Activated CD8-positive, alpha-beta T cell treated with anti-CD3 and anti-CD28 coated beads for 36 hours (primary cell): Measurements from ENCODE around the gene SNAPIN. TPM values are rescaled to one million over a fixed set of nuclear protein-coding genes. Genes with fewer than 3 reads are reported as not detected.

Experiments used
- ATAC-seq: fragments of 200-7000 bp; cut with Tn5 transposase; one replicate; pipeline ENCODE4 v1.10.0; 2021; ENCODE audit warnings: mild to moderate bottlenecking, moderate library complexity
- CTCF ChIA-PET: fragments of 350-600 bp; sonication (Branson Sonifier 250); formaldehyde crosslinking; loops from one replicate; lab custom pipeline; 2021; ENCODE audit warnings: antibody characterized with exemption; lab: Charles Lee
- POLR2A ChIA-PET: fragments of 350-600 bp; sonication (Branson Sonifier 250); formaldehyde crosslinking; loops from one replicate; lab custom pipeline; 2021; ENCODE audit warnings: antibody characterized with exemption; lab: Charles Lee
- DNase-seq: peaks from one replicate; pipeline ENCODE4 v3.0.0-alpha.2; 2020
- H3K27ac Mint-ChIP-seq: one replicate; pipeline ENCODE4 v1.8.0; 2021; ENCODE audit warnings: mild to moderate bottlenecking, mixed read lengths
- H3K27me3 Mint-ChIP-seq: one replicate; pipeline ENCODE4 v1.8.0; 2021; ENCODE audit warnings: mixed read lengths
- H3K36me3 Mint-ChIP-seq: one replicate; pipeline ENCODE4 v1.8.0; 2021; ENCODE audit warnings: low read depth, mixed read lengths
- H3K4me1 Mint-ChIP-seq: one replicate; pipeline ENCODE4 v1.8.0; 2021; ENCODE audit warnings: low read depth, mixed read lengths
- H3K4me3 Mint-ChIP-seq: one replicate; pipeline ENCODE4 v1.8.0; 2021; ENCODE audit warnings: mild to moderate bottlenecking, moderate library complexity, mixed read lengths
- H3K9me3 Mint-ChIP-seq: one replicate; pipeline ENCODE4 v1.8.0; 2021; ENCODE audit warnings: mixed read lengths
- intact Hi-C: fragments of 100-400 bp; cut with micrococcal nuclease; formaldehyde crosslinking; loops from one replicate; pipeline ENCODE4 v1.10.0; 2022
- total RNA-seq, 2 experiments: library from RNA; stranded (reverse); gene quantifications; one replicate each; pipeline ENCODE4 v1.2.3, GENCODE V29; 2021
- TF ChIP-seq, protein P1 (sequence below): fragments of 200-600 bp; IDR thresholded peaks from one replicate; pipeline ENCODE4 v1.8.0; 2022; ENCODE audit warnings: antibody characterized with exemption, mild to moderate bottlenecking

Gene SNAPIN
- total RNA-seq, 2 experiments from 2014 or later, result 25.7 to 27.3 TPM

DNA sequence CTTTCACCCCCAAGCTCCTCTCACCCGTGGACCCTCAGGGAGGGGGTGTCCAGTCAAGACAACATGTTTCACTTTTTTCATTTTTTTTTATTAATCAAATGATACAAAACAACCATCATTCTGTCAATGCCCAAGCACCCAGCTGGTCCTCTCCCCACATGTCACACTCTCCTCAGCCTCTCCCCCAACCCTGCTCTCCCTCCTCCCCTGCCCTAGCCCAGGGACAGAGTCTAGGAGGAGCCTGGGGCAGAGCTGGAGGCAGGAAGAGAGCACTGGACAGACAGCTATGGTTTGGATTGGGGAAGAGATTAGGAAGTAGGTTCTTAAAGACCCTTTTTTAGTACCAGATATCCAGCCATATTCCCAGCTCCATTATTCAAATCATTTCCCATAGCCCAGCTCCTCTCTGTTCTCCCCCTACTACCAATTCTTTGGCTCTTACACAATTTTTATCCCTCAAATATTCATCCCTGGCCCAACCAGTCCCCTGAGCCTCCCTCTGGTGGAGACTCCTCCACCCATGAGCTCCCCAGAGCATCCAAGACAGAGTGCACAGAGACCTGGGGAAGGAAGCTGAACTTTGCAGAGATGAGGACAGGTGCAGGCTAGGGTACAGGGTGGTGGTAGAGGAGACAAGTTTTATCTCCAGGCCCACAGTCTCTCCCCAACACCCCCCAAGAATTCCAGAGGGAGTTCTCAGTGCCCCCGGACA, 44.2 kb upstream of the SNAPIN start:
- ATAC-seq (no peak), DNase-seq (no peak)
- ChIA-PET CTCF (interaction anchor here (0.9 to 8.0 kb wide), 8 partner anchors 10 to 261 kb away, joined by 3 to 88 read pairs (median 4); partner anchors contain the start of genes NPR1, S100A1 and S100A13), POLR2A (interaction anchor here (1.2 kb wide), 1 partner anchor 82 kb away, joined by 3 read pairs; no protein-coding TSS in a partner anchor)
- Mint-ChIP-seq H3K36me3 (no peaks in the 10 kb centered on the region), H3K4me1 (peaks cover 5% of the 10 kb centered on the region), H3K4me3 (no peak overlapping the region), H3K9me3 (no peaks in the 10 kb centered on the region), H3K27ac (no peak overlapping the region), H3K27me3 (no peaks in the 10 kb centered on the region)
- TF ChIP-seq, protein P1, sequence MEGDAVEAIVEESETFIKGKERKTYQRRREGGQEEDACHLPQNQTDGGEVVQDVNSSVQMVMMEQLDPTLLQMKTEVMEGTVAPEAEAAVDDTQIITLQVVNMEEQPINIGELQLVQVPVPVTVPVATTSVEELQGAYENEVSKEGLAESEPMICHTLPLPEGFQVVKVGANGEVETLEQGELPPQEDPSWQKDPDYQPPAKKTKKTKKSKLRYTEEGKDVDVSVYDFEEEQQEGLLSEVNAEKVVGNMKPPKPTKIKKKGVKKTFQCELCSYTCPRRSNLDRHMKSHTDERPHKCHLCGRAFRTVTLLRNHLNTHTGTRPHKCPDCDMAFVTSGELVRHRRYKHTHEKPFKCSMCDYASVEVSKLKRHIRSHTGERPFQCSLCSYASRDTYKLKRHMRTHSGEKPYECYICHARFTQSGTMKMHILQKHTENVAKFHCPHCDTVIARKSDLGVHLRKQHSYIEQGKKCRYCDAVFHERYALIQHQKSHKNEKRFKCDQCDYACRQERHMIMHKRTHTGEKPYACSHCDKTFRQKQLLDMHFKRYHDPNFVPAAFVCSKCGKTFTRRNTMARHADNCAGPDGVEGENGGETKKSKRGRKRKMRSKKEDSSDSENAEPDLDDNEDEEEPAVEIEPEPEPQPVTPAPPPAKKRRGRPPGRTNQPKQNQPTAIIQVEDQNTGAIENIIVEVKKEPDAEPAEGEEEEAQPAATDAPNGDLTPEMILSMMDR, result no peak
- intact Hi-C loops, result no loop called here

DNA sequence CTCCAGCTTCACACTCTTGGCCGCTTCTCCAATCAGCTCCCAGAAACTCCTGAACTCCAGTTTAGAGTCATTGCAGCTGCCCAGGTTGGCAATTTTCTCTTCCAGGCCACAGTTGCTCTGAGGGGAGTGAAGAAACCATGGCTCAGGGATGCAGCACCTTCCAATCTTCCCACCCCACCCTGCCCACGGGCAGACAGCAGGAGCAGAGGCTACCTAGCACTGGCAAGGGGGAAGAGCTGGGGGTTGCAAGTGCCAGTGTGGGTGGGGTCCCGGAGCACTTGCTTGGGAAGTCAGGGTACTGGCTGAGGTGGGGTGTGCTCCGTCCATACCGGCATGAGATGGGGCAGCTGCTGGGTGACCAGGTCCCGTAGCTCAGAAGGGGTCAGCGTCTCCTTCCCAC, 43.6 kb upstream of the SNAPIN start:
- TF ChIP-seq, protein P1, result no peak
- Mint-ChIP-seq H3K27ac (no peak overlapping the region), H3K9me3 (no peaks in the 10 kb centered on the region), H3K36me3 (no peaks in the 10 kb centered on the region), H3K4me1 (peaks cover 5% of the 10 kb centered on the region), H3K4me3 (no peak overlapping the region), H3K27me3 (no peaks in the 10 kb centered on the region)
- ATAC-seq (no peak), DNase-seq (no peak)
- CTCF ChIA-PET, result interaction anchor here (0.9 to 8.0 kb wide), 12 partner anchors 10 to 261 kb away, joined by 3 to 88 read pairs (median 4); partner anchors contain the start of genes NPR1, S100A1 and S100A13
- POLR2A ChIA-PET, result interaction anchor here (1.2 kb wide), 1 partner anchor 83 kb away, joined by 3 read pairs; no protein-coding TSS in a partner anchor
- intact Hi-C loops, result no loop called here

DNA sequence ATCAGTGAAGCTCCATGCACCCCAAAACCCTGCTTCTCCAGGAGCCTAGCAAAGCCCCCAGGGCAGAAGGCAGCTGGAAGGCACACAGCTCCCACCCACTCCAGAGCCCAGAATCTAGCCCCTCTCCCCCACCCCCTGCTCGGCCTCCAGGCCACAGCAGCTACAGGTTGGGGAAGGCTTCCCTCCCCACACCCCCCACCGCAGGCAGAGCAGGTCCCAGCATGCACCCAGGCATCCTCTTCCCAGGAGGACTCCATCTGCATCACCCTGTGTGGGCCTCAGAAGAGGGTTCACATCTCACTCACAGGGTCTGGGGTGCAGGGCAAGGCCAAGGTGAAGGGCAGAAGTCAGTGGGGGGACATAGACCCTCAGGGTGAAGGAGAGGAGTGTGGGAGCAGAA, 43.1 kb upstream of the SNAPIN start:
- Mint-ChIP-seq H3K4me3 (no peak overlapping the region), H3K27me3 (no peaks in the 10 kb centered on the region), H3K36me3 (no peaks in the 10 kb centered on the region), H3K27ac (no peak overlapping the region), H3K4me1 (peaks cover 5% of the 10 kb centered on the region), H3K9me3 (no peaks in the 10 kb centered on the region)
- DNase-seq (no peak), ATAC-seq (no peak)
- TF ChIP-seq, protein P1, result no peak
- POLR2A ChIA-PET, result no interaction called here
- intact Hi-C loops, result no loop called here
- CTCF ChIA-PET, result interaction anchor here (1.3 to 8.0 kb wide), 8 partner anchors 10 to 105 kb away, joined by 3 to 88 read pairs (median 6); partner anchors contain the start of genes S100A1 and S100A13

DNA sequence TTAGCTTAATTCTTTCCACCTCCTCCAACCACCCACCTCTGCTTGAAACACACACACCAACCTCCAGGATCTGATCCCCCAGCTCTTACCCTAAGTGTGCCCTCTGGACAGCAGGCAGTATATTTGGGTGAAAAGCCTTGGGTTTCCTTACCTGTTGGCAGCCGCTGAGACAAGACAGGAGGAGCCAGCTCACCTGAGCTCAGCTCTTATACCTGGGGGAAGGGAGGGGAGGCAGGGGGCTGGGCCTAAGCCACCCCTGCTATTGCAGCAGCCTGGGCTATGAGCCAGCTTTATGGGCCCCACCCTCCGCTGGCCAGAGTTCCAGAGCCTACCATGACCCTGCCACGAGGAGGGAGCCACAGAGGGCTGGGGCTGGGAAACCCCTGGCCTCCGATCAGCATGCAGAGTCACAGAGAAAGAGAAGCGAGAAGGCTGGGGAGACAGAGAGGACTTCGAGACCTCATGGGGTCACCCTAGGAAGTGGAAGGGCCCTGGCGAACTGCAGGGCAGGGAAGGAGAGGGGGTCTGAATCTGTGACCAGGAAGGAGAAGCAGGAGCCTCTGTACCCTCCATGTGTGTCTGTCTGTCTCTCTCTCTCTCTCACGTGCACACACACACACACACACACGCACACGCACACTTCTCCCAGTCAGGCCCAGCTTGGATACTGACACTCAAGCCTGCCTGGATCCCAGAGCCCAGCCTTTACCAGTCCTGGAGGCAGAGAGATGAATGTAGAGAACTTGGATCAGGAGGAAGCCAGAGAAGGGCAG, 42.2 kb upstream of the SNAPIN start, which contains the start of gene S100A14:
Gene S100A14 (minus strand): TSS at position 182 of the 773 bp plus-strand sequence. CDS start 467 bp downstream, outside the sequence.
- H3K4me1 Mint-ChIP-seq, result peaks cover 5% of the 10 kb centered on the region
- no peaks in the 10 kb centered on the region for H3K9me3 Mint-ChIP-seq
- H3K36me3 Mint-ChIP-seq, result no peaks in the 10 kb centered on the region
- TF ChIP-seq, protein P1, result no peak
- no peaks in the 10 kb centered on the region for H3K27me3 Mint-ChIP-seq
- H3K4me3 Mint-ChIP-seq, result no peak within 1 kb of the TSS
- ATAC-seq (no peak), DNase-seq (no peak)
- H3K27ac Mint-ChIP-seq, result no peak within 1 kb of the TSS
- ChIA-PET POLR2A (interaction anchor here (0.6 kb wide), 1 partner anchor 14 kb away, joined by 3 read pairs; no protein-coding TSS in a partner anchor), CTCF (interaction anchor here (0.7 to 8.0 kb wide), 14 partner anchors 11 to 114 kb away, joined by 3 to 88 read pairs (median 6); partner anchors contain the start of genes CHTOP, S100A1 and S100A13)
- intact Hi-C loops, result loop anchor here (2.0 kb wide), 1 partner anchor 106 kb away; no protein-coding TSS in a partner anchor
